Osteocyte (in vitro differentiated cells): ENCODE results near the gene GNB4. TPM values are rescaled to one million over a fixed set of nuclear protein-coding genes. Genes with fewer than 3 reads are reported as not detected.

Source experiments
- DNase-seq: peaks from one replicate; pipeline ENCODE4 v3.0.0; 2021; ENCODE audit warnings: mixed read lengths; ENCODE audit not compliant: unreplicated experiment; ENCODE audit errors: extremely low spot score
- H3K27ac Mint-ChIP-seq: one replicate; pipeline ENCODE4 v1.8.0; 2021; ENCODE audit warnings: mild to moderate bottlenecking, mixed read lengths; ENCODE audit not compliant: unreplicated experiment
- H3K27me3 Mint-ChIP-seq: one replicate; pipeline ENCODE4 v1.8.0; 2021; ENCODE audit warnings: mixed read lengths; ENCODE audit not compliant: unreplicated experiment
- H3K36me3 Mint-ChIP-seq: one replicate; pipeline ENCODE4 v1.8.0; 2021; ENCODE audit warnings: mixed read lengths; ENCODE audit not compliant: unreplicated experiment
- H3K4me1 Mint-ChIP-seq: one replicate; pipeline ENCODE4 v1.8.0; 2021; ENCODE audit warnings: mixed read lengths; ENCODE audit not compliant: unreplicated experiment
- H3K4me3 Mint-ChIP-seq: one replicate; pipeline ENCODE4 v1.8.0; 2021; ENCODE audit warnings: mild to moderate bottlenecking, moderate library complexity, mixed read lengths; ENCODE audit not compliant: unreplicated experiment
- H3K9me3 Mint-ChIP-seq: one replicate; pipeline ENCODE4 v1.8.0; 2021; ENCODE audit warnings: mixed read lengths; ENCODE audit not compliant: unreplicated experiment
- total RNA-seq: library from RNA; stranded (reverse); gene quantifications from 2 replicates; pipeline ENCODE4 v1.2.1, GENCODE V29; 2021
- TF ChIP-seq, protein P1 (sequence below): fragments of 200-600 bp; sonication (generic); IDR thresholded peaks from 2 replicates; pipeline ENCODE4 v1.5.0; 2021; ENCODE audit warnings: antibody characterized with exemption, mild to moderate bottlenecking, moderate library complexity

GNB4 gene
- total RNA-seq, 1 donor from 2014 or later, result 58.3 TPM

DNA sequence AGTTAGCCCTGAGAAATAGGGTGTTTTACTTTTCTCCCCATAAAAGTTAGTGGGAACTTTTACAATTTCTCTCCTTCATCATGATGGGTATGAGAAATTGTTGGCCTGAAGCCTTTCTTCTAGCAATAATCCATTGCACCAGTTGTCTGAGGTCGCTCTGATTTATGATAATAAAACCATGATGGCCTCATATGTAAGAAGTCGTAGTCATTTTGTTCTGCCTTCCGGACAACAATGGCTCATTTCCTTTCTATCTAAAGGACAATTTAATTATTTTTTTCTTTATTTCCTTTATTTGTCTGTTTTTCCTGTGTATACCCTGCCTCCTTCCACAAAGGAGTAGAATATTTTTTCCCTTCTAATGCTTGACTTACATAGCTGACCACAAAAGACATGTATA, 31.6 kb upstream of the GNB4 start:
- TF ChIP-seq, protein P1, sequence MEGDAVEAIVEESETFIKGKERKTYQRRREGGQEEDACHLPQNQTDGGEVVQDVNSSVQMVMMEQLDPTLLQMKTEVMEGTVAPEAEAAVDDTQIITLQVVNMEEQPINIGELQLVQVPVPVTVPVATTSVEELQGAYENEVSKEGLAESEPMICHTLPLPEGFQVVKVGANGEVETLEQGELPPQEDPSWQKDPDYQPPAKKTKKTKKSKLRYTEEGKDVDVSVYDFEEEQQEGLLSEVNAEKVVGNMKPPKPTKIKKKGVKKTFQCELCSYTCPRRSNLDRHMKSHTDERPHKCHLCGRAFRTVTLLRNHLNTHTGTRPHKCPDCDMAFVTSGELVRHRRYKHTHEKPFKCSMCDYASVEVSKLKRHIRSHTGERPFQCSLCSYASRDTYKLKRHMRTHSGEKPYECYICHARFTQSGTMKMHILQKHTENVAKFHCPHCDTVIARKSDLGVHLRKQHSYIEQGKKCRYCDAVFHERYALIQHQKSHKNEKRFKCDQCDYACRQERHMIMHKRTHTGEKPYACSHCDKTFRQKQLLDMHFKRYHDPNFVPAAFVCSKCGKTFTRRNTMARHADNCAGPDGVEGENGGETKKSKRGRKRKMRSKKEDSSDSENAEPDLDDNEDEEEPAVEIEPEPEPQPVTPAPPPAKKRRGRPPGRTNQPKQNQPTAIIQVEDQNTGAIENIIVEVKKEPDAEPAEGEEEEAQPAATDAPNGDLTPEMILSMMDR, result no peak
- H3K9me3 Mint-ChIP-seq, result no peaks in the 10 kb centered on the region

DNA sequence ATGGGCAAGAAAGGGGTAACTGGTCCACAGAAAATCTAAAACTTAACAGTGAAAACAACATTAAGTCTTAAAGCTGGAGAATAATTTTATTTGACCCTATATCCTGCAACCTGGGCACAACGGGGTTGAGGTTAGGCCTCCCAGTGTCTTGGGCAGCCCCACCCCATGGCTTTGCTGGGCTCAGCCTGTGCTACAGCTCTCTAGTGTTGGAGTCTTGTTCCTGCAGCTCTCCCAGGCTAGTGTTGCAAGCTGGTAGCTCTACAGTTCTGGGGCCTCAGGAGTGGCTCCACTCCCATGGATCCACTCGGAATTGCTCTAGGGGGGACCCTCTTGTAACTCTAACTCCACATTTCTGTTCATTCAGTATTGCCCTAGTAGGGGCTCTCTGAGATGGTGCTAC, 24.9 kb upstream of the GNB4 start:
- no peak for DNase-seq
- H3K9me3 Mint-ChIP-seq, result no peaks in the 10 kb centered on the region
- peaks cover 2% of the 10 kb centered on the region for H3K27me3 Mint-ChIP-seq
- TF ChIP-seq, protein P1, result no peak
- H3K4me3 Mint-ChIP-seq, result no peak overlapping the region
- no peaks in the 10 kb centered on the region for H3K4me1 Mint-ChIP-seq
- no peaks in the 10 kb centered on the region for H3K36me3 Mint-ChIP-seq
- no peak overlapping the region for H3K27ac Mint-ChIP-seq

More for the DNA sequence above, 31.6 kb upstream of the GNB4 start:
- no peak for DNase-seq
- H3K36me3 Mint-ChIP-seq, result no peaks in the 10 kb centered on the region
- H3K4me1 Mint-ChIP-seq, result no peaks in the 10 kb centered on the region
- H3K4me3 Mint-ChIP-seq, result no peak overlapping the region
- peaks cover 3% of the 10 kb centered on the region for H3K27me3 Mint-ChIP-seq
- H3K27ac Mint-ChIP-seq, result no peak overlapping the region

DNA sequence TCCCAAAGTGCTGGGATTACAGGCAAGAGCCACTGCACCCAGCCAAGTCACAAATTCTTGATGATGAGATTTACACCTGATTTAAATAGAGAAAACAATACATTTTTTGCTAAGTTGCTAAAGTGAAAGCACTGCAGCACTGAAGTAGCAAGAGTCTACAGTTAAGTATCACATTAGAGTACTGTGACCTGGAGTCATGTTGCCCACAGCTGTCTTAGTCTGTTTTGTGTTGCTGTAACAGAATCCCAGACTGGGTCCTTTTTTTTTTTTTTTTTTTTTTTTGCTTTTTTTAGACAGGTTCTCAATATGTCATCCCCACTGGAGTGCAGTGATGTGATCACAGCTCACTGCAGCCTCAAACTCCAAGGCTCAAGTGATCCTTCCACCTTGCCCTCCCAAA, 23.2 kb upstream of the GNB4 start:
- TF ChIP-seq, protein P1, result no peak
- Mint-ChIP-seq H3K4me3 (no peak overlapping the region), H3K27me3 (peaks cover 2% of the 10 kb centered on the region), H3K36me3 (no peaks in the 10 kb centered on the region), H3K27ac (no peak overlapping the region), H3K9me3 (no peaks in the 10 kb centered on the region), H3K4me1 (no peaks in the 10 kb centered on the region)
- DNase-seq, result no peak

DNA sequence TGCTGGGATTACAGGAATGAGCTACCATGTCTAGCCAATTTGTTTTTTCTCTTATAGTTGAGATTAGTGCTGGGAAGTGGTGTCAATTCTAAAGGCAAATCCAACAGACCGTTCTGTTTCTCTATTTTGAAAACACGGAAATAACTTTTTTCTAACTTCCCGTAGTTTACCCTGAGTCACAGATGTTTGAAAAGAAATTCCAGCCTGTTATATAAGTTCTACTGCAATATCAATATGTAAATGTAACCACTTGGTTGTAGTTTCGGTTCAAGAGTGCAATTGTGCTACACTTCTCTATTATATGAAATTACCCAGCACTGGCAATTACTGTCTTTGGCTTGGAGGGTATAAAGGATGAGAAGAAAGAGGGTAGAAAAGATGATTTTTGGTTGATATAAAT, 22.3 kb upstream of the GNB4 start:
- Mint-ChIP-seq H3K27ac (no peak overlapping the region), H3K4me1 (no peaks in the 10 kb centered on the region), H3K27me3 (peaks cover 2% of the 10 kb centered on the region), H3K36me3 (no peaks in the 10 kb centered on the region), H3K4me3 (no peak overlapping the region), H3K9me3 (no peaks in the 10 kb centered on the region)
- DNase-seq, result no peak
- TF ChIP-seq, protein P1, result no peak

DNA sequence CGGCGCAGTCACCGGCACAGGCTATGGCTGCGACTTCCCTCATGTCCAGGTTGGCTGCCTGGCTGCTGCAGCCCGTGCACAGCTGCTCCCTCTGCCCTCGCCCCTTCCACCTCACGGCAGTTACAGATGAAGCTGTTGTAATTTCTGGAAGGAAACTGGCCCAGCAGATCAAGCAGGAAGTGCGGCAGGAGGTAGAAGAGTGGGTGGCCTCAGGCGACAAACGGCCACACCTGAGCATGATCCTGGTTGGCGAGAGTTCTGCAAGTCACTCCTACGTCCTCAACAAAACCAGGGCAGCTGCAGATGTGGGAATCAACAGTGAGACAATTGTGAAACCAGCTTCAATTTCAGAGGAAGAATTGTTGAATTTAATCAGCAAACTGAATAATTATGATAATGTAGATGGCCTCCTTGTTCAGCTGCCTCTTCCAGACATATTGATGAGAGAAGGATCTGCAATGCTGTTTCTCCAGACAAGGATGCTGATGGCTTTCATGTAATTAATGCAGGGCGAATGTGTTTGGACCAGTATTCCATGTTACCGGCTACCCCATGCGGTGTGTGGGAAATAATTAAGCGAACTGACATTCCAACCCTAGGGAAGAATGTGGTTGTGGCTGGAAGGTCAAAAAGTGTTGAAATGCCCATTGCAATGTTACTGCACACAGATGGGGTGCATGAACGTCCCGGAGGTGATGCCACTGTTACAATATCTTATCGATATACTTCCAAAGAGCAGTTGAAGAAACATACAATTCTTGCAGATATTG, 13.2 kb upstream of the GNB4 start:
- no peak overlapping the region for H3K4me3 Mint-ChIP-seq
- peaks cover 7% of the 10 kb centered on the region for H3K4me1 Mint-ChIP-seq
- peaks cover 13% of the 10 kb centered on the region for H3K27me3 Mint-ChIP-seq
- DNase-seq, result no peak
- TF ChIP-seq, protein P1, result no peak
- H3K27ac Mint-ChIP-seq, result no peak overlapping the region
- H3K36me3 Mint-ChIP-seq, result no peaks in the 10 kb centered on the region
- H3K9me3 Mint-ChIP-seq, result no peaks in the 10 kb centered on the region
